T-helper 2 cell treated with Interferon-gamma antibody and Interleukin-4, amounts not matched to agents 100 ng/mL and 5 ng/mL, for 36 hours (primary cell): ENCODE data around the gene CDK13. TPM values are rescaled to one million over a fixed set of nuclear protein-coding genes. Genes with fewer than 3 reads are reported as not detected.

Experiments
- intact Hi-C: fragments of 100-400 bp; cut with micrococcal nuclease; formaldehyde crosslinking; loops from one replicate; pipeline ENCODE4 v1.15.1; 2023
- total RNA-seq: library from RNA; stranded (reverse); gene quantifications from 2 replicates; pipeline ENCODE4 v1.2.3, GENCODE V29; 2022

The CDK13 gene
- total RNA-seq, 1 donor from 2014 or later = 54.2 TPM

DNA sequence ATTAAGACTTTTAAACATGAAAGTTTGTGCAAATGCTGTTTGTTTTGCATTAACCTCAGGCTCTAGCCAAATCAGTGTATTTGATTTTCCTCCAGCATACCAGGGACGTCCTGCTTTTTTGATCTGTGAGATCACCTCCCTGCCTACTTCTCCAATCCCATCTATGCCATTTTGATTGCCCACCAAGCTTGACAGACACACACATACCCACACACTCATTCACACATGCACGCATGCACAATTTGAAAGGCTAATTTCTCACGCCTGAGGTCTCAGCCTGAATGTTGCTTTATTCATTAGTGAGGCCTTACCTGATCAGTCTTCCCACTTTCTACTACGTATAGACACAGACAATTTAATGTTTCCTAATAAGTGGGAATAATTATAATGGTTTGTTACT is 53.5 kb downstream of the CDK13 start:
- intact Hi-C loops = loop anchor here (10.0 kb wide), 1 partner anchor 49 kb away; the partner anchor contains the start of gene CDK13

DNA sequence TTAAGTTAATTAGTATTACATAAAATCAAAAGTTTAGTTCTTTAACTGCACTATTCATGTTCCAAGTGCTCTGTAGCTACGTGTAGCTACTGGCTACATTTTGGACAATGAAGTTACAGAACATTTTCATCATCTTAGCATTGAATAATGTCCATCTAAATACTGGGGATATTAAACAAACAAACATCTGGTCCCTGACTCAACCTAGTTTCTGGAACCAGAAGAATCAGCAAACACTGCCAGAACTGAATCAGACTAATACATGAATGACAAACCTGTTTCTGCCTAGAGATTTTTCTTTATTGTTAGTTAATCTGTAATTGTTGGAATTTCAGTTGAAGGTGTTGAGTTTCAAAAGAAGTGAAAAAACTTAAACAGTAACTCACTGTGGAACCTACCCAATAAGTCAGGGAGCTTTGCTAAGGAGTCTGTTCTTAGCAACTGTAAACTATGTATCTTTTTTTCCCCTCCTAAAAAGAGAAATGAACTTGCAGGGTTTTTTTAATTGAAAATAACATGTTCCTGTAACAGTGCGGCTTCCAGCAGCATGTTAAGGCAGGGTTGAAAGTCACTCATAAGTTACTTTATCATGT is 58.3 kb downstream of the CDK13 start:
- intact Hi-C loops = loop anchor here (10.0 kb wide), 1 partner anchor 54 kb away; the partner anchor contains the start of gene CDK13

DNA sequence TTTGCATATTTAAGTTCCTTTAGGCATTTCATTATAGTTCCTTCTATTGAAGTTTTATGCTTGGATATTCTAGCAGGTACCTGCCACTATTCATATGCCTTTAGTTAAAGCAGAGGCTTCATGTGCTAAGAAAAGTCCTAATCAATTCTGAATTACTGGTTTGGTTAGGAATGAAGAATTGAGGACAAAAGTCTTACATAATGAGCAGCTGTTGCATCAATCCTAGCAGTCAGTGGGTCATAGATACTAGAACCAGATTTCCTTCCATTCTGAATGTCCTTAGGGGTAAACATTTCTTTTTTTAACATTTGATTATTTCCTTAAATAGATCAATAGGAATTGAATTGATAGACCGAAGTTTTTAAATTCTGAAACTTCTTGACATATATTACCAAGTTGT is 59.2 kb downstream of the CDK13 start:
- intact Hi-C loops = loop anchor here (10.0 kb wide), 1 partner anchor 54 kb away; the partner anchor contains the start of gene CDK13

DNA sequence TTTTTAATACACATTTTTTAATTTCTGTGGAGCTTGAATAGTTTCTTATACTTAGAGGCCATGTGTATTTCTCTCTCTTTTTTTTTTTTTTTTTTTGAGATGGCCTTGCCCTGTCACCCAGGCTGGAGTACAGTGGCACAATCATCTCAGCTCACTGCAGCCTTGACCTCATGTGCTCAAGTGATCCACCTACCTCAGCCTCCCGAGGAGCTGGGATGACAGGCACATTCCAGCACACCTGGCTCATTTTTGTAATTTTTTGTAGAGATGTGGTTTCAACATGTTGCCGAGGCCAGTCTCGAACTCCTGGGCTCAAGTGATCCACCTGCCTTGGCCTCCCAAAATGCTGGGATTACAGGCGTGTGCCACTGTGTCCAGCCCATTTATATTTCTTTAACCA is 64.3 kb downstream of the CDK13 start:
- intact Hi-C loops = no loop called here

DNA sequence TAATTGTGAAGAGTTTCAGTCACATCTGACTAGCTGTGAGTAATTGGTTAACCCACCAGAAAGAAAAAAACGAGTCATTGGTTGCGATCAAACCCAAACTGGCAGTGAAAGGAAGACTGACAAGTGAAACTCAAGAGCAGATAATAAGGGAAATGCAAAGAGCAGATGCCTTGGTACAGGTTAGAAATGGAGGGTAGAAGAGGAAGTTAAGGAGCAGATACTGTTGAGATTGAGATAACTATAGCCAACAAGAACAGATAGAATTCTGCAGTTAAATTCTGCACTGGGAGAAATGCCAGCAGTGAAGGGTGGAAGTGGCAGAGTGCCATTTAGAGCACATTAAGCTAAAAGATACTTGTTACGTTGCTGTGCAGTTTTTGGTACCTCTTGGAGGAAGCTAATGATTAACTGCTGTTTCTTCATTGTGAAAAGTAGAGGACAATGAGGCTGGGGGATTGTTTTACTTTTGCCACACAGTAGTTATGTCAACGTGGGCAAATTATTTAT is 65.8 kb downstream of the CDK13 start:
- intact Hi-C loops = no loop called here

DNA sequence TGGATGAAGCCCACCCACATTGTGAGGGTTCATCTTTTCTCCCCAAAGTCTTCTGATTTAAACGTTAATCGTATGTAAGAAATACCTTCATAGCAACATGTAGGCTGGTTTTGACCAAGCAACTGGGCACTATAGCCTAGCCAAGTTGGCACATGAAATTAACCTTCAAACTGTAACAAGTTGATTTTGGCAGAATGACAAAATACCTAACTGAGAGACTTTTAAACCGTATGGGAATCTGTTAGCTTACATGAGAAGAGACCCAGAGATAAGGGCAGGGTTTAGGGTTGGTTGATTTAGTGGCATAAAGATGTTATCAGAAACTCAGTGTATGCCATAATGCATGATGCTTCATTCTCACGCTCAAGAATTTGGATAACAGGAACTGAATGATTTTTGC is 69.5 kb downstream of the CDK13 start:
- intact Hi-C loops = no loop called here

DNA sequence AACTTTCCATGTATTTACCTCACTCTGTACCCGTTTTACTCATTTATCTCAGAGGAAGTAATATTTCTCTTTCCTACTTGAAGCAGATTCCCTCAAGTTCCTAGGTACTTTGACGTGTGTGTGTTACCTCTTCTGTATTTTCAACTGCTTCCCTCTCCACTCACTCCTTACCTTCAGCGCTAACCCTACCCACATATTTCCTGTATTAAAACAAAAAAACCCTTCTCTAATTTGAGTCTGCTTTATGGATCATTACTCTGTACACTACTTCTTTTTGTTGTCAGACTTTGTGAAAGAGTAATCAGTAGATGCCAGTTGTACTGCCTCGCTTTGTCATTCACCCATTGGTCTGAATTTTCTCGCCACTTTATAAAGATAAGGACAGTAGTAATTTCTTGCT is 74.0 kb downstream of the CDK13 start:
- intact Hi-C loops = no loop called here

DNA sequence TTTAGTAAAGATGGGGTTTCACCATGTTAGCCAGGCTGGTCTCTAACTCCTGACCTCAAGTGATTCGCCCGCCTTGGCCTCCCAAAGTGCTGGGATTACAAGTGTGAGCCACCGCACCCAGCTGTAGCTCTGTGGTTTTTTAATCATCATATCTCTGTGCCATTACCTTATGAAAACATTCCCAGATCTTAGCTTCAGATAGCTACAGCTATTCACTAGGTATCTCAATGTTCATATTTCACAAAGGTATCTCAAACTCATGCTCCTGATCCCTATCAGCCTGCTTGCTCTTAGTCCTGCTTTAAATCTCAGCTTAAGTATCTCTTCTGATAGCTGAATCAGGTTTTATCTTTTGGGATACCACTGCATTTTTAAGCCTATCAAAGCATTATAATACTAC is 74.8 kb downstream of the CDK13 start:
- intact Hi-C loops = no loop called here

DNA sequence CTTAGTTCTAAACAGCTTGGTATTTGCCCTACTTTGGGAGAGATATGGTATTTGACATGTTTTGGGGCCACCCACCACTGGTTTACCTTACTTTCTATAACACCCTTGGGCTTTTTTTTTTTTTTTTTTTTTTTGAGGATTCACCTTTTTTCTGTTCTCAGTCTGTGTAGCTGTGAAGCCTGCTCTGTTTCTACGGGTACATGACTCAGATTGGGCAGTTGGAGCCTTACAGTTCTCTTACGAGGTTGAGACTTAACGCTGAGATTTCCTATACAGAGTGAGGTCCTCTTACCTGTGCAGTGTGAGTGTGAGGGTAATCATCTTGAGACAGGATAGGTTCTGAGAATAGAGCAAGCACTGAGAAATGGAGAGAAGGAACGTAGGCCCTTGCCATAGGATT is 77.5 kb downstream of the CDK13 start:
- intact Hi-C loops = no loop called here

DNA sequence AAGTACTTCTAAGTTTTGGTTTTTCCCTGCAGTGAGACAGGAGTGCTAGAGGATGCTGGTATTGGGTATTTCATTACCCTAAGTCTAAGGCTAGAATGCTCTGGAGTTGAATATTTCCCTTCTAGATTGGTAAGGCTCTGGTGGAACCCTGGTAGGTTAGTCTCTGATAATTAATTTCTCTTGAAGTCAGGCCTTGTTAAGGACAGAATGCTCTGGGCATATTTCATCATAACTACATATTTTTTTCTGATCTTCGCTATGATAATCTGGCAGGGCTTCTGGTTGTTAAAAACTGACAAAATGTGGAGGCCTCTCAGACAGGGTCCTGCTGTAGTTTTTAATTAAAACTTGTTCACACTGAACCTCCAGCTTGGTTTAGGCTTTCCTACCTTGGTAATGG is 83.8 kb downstream of the CDK13 start:
- intact Hi-C loops = no loop called here

DNA sequence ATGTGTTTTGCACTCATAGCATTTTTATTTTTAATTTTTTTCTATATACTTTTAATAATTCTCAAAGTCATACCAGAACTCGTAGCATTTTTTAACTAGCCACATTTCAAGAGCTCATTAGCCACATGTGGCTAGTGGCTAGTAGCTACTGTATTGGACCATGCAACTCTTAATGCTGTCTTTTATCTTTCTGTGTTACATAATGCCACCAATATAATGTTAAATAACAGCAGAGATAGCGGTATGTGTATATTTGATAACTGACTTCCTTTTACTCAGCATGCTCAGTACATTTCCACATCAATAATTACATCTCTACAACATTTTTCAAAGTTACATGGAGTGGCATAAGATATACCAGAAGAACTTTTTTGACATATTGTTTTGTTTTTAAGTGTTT is 91.4 kb downstream of the CDK13 start:
- intact Hi-C loops = no loop called here

DNA sequence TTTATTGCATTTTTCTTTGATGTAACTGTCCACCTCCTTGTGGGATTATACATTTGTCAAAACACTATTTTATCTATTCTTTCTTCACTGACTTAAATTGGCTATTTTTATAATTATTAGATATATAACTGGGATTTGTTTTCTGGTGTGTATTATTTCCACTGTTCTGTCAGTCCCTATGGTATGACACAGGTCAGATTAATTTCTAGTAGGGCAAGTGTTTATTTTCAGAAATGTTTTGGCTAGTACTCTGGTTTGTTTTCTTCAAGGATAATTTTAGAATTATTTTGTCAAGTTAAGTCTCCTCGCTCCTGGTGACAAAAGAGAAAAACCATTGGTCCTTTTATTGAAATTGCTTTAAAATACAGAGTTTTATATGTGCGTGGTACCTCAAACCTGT is 93.1 kb downstream of the CDK13 start:
- intact Hi-C loops = no loop called here

DNA sequence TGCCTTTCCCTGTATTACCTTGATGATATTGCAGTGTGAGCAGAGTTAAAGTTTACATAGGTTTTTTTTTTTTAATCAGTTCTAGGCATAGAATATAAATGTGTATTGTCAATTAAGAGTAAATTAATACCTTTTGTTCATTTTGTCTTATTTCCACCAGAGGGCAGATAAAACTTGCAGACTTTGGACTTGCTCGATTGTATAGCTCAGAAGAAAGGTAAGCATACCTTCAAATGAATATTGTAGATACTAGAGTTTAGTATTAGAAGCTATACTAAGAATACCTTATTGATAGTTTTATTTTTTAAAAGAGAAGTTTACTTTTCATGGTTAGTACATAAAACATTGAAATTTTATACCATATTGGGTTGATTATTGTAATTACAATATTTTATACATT is 97.6 kb downstream of the CDK13 start:
- intact Hi-C loops = no loop called here

DNA sequence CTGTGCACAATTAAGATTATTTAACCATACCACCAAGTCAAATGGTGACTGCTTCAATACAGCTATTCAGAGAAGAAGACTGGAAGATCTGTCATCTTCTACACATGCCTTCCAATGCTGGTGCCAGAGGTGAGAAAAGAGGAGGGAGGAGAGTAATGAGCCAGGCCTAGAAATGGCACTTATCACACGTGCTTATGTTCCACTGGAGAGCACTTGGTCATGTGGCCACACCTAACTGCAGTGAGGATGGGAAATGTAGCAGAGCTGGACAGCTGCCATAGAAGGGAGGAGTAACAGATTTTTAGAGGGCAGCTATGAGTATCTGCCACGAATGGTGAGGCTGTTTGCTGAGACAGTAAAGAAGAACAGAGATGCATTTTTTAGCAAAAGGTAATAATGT is 107.2 kb downstream of the CDK13 start:
- intact Hi-C loops = no loop called here

DNA sequence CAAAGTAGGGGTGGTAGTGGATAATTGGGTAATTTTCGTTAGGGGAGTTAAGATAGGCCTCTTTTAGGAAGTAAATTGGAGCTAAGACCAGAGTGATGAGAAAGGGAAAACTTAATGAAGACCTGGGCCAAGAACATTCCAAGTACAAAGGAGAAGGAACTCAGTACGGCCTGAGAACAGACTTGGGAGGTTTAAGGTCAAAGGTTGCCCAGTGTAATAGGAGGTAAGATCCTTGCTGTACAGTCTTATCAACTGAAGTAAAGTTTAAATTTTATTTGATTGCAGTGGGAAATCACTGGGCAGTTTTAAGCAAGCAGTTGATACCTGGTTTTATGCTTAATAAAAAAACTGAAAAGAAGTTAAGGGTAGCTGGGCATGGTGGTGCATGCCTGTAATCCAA is 108.0 kb downstream of the CDK13 start:
- intact Hi-C loops = no loop called here

DNA sequence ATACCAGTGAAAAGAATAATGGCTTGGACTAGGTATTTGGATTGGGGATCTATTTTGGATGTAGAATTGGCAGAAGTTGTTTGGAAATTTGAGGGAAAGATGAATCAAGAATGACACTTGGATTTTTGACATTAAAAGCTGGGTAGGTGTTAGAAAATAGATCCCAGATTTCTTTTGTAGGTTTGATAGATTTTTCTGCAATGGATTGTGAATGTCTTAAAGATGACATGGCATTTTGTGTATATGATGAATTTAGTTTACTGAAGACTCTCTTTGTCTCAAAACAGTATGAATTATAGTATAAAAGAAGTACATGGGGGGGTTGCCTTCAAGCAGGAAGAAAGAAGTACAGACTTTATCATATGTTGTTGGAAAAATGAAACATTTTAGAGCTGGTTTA is 108.6 kb downstream of the CDK13 start:
- intact Hi-C loops = no loop called here

DNA sequence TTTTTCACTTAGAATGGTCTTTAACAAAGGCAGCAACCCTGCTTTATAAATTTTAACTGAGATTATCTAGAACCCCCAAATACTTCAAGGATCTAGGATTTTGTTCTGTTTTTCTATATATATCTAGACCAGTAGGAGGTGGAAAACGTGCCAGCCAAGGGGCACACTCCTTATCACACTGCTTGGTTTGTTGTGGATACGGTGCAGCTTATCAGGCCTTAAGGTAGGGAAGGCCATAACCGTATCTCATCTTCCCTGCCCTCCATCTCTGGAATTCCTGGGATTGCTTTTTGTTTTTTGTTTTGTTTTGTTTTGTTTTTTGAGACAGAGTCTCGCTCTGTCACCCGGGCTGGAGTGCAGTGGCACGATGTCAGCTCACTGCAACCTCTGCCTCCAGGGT is 109.0 kb downstream of the CDK13 start:
- intact Hi-C loops = no loop called here

DNA sequence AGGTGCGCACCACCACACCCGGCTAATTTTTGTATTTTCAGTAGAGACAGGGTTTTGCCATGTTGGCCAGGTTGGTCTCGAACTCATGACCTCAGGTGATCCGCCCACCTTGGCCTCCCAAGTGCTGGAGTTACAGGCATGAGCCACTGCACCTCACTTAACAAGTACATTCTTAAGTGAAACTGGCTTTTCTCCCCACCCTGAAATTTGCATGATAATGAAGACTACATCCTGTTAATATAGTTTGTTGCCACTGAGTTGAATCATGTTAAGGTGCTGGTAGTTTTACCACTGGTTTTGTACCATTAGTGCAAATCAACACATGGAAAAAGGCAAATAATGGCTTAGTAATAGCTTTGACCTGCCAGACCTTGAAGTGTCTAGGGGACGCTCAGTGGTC is 122.2 kb downstream of the CDK13 start:
- intact Hi-C loops = no loop called here

DNA sequence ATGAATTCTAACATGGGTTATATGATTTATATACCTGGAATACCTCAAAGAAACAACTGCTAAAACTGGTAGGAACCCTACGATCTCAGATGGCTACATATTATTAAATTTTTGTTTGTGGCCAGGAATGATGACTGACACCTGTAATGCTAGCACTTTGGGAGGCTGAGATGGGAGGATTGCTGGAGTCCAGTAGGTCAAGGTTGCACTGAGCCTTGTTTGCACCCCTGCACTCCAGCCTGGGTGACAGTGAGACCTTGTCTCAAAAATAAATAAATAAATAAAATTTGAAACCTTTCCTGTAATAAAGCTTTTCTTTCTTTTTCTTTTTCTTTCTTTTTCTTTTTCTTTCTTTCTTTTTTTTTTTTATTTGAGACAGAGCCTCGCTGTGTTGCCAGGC is 123.2 kb downstream of the CDK13 start:
- intact Hi-C loops = no loop called here

DNA sequence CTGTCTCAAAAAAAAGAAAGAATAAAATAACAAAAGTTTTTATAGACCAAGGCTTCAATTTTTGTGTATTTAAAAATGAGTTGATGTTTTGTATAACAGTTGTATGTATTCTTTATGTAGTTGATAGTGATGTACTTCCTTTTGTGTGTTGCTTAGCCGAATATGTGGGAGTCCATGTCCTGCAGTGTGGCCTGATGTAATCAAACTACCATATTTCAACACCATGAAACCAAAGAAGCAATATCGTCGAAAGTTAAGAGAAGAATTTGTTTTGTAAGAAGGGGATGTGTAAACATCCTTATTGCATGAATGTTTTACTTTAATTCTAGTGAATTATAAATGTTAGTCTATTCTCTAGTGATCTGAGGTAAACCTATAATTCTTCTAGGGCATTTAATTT is 127.8 kb downstream of the CDK13 start:
- intact Hi-C loops = no loop called here

DNA sequence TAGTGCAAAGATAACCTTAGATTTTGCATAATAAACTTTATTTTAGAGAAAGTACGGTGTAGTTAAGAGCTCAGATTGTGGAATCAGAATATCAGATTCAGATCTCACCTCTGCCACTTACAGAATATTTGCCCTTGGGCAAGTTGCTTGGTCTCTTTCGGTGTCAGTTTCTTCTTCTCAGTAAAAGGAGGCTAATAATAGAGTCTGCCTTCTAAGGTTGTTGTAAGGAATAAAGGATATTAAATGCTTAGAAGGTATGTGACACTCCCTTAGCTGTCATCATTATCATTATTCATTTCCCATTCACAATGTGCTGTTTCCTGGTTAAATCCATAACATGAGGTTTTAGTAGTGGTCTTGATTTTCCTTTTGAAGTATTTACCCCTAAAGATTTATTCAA is 142.1 kb downstream of the CDK13 start:
- intact Hi-C loops = no loop called here

DNA sequence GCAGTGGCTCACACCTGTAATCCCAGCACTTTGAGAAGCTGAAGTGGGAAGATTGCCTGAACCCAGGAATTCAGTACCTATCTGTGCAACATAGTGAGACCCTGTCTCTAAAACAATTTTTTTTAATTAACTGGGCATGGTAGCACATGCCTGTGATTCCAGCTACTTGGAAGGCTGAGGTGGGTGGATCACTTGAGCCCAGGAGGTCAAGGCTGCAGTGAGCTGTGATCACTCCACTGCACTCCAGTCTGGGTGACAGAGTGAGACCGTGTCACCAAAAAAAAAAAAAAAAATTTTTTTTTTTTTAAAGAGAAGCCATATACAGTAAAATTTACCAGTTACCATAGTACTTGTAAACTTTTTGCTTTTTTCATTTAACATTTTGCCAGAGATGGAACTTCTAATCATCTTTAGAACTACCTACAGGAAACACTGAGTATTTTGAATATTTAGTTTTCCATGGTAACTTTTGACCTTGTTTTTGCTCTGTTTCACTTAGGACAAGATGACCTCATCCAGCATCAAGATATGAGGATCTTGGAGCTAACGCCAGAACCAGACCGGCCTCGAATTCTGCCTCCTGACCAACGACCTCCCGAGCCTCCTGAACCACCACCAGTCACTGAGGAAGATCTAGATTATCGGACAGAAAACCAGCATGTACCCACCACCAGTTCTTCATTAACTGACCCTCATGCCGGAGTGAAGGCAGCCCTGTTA is 143.7 kb downstream of the CDK13 start:
- intact Hi-C loops = no loop called here

DNA sequence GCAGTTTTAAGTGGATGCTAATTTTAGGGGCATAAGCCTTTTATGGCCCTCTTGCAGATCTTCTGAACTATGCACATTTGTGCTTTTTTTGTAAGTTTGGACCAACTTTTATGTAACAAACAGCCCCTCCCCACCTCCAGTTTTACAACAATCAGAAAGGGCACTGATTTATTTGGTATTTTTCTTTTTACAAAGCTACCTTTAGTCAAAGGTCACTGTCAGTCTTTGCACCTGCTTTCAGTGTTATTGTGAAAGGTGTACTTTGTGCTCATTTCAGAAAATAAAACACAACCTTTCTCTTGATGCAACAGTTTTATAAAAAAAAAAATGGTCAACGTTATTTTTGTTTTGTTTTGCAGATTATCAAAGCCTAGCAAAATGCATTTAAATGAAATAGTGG is 145.2 kb downstream of the CDK13 start:
- intact Hi-C loops = no loop called here
